ENCODE data around the gene PCAT6. TPM values are rescaled to one million over a fixed set of nuclear protein-coding genes. Genes with fewer than 3 reads are reported as not detected.

The PCAT6 gene
- total and polyA plus RNA-seq, 2 of the 8 experiments (the other 6 are each of a cell fraction or from before 2014, with no cell fraction given), result 4.6 to 14.7 TPM

GRCh38 chr1:202850593-202851362 lies 40.0 kb downstream of the PCAT6 start (continued):
- TF ChIP-seq, protein P1, sequence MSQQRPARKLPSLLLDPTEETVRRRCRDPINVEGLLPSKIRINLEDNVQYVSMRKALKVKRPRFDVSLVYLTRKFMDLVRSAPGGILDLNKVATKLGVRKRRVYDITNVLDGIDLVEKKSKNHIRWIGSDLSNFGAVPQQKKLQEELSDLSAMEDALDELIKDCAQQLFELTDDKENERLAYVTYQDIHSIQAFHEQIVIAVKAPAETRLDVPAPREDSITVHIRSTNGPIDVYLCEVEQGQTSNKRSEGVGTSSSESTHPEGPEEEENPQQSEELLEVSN (IDR thresholded peaks at IDR 0.05), result no peak
- TF ChIP-seq PHF8 (conservative IDR thresholded peaks at IDR 0.05; ENCODE audit: low read depth, low read length), result no peak
